Activated CD8-positive, alpha-beta T cell treated with anti-CD3 and anti-CD28 coated beads for 36 hours (primary cell): ENCODE results near the gene NUP210. TPM values are rescaled to one million over a fixed set of nuclear protein-coding genes. Genes with fewer than 3 reads are reported as not detected.

Experiments
- ATAC-seq: fragments of 200-7000 bp; cut with Tn5 transposase; one replicate; pipeline ENCODE4 v1.10.0; 2021; ENCODE audit warnings: mild to moderate bottlenecking, moderate library complexity
- CTCF ChIA-PET: fragments of 350-600 bp; sonication (Branson Sonifier 250); formaldehyde crosslinking; loops from one replicate; lab custom pipeline; 2021; ENCODE audit warnings: antibody characterized with exemption; lab: Charles Lee
- POLR2A ChIA-PET: fragments of 350-600 bp; sonication (Branson Sonifier 250); formaldehyde crosslinking; loops from one replicate; lab custom pipeline; 2021; ENCODE audit warnings: antibody characterized with exemption; lab: Charles Lee
- DNase-seq: peaks from one replicate; pipeline ENCODE4 v3.0.0-alpha.2; 2020
- H3K27ac Mint-ChIP-seq: one replicate; pipeline ENCODE4 v1.8.0; 2021; ENCODE audit warnings: mild to moderate bottlenecking, mixed read lengths
- H3K27me3 Mint-ChIP-seq: one replicate; pipeline ENCODE4 v1.8.0; 2021; ENCODE audit warnings: mixed read lengths
- H3K36me3 Mint-ChIP-seq: one replicate; pipeline ENCODE4 v1.8.0; 2021; ENCODE audit warnings: low read depth, mixed read lengths
- H3K4me1 Mint-ChIP-seq: one replicate; pipeline ENCODE4 v1.8.0; 2021; ENCODE audit warnings: low read depth, mixed read lengths
- H3K4me3 Mint-ChIP-seq: one replicate; pipeline ENCODE4 v1.8.0; 2021; ENCODE audit warnings: mild to moderate bottlenecking, moderate library complexity, mixed read lengths
- H3K9me3 Mint-ChIP-seq: one replicate; pipeline ENCODE4 v1.8.0; 2021; ENCODE audit warnings: mixed read lengths
- intact Hi-C: fragments of 100-400 bp; cut with micrococcal nuclease; formaldehyde crosslinking; loops from one replicate; pipeline ENCODE4 v1.10.0; 2022
- total RNA-seq, 2 experiments: library from RNA; stranded (reverse); gene quantifications; one replicate each; pipeline ENCODE4 v1.2.3, GENCODE V29; 2021
- TF ChIP-seq, protein P1 (sequence below): fragments of 200-600 bp; IDR thresholded peaks from one replicate; pipeline ENCODE4 v1.8.0; 2022; ENCODE audit warnings: antibody characterized with exemption, mild to moderate bottlenecking

Gene NUP210
- total RNA-seq, 2 experiments from 2014 or later = 142 to 143 TPM

DNA sequence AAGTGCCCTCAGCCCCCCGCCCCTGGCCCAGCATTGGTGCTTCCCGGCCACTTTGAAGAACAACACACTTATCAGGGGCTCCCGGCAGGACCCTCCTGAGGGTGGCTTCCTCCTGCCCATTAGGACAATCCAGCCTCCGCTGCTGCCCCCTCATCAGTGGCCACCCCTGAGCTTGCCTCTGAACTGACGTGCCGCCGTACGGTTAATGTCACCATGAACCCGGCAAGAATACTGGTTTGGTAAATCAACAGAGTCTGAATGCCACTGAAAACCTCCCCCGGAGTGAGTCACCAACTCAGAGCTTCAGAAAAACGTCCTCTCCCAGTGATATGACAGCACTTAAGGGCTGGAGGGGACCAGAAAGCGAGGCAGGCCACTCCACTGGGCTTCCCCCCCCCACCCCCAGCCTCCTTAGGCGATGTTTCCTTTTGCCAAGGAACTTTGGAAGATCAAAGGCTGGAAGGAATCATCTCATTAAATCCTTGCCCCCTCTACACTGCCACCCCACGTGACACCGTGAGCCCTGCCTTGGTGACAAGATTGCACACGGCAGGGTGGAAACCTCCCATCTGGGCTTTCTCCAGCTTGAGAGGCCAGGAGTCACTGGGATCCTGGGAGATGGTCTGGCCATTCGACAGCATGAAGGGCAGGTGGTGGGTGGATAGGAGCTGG, 142.1 kb downstream of the NUP210 start:
- H3K4me1 Mint-ChIP-seq = peaks cover 3% of the 10 kb centered on the region
- intact Hi-C loops = no loop called here
- peaks cover 14% of the 10 kb centered on the region for H3K27me3 Mint-ChIP-seq
- ATAC-seq = peak; percentile 66
- ChIA-PET POLR2A (no interaction called here), CTCF (interaction anchor here (0.9 kb wide), 1 partner anchor 186 kb away, joined by 5 read pairs; no protein-coding TSS in a partner anchor)
- TF ChIP-seq, protein P1, sequence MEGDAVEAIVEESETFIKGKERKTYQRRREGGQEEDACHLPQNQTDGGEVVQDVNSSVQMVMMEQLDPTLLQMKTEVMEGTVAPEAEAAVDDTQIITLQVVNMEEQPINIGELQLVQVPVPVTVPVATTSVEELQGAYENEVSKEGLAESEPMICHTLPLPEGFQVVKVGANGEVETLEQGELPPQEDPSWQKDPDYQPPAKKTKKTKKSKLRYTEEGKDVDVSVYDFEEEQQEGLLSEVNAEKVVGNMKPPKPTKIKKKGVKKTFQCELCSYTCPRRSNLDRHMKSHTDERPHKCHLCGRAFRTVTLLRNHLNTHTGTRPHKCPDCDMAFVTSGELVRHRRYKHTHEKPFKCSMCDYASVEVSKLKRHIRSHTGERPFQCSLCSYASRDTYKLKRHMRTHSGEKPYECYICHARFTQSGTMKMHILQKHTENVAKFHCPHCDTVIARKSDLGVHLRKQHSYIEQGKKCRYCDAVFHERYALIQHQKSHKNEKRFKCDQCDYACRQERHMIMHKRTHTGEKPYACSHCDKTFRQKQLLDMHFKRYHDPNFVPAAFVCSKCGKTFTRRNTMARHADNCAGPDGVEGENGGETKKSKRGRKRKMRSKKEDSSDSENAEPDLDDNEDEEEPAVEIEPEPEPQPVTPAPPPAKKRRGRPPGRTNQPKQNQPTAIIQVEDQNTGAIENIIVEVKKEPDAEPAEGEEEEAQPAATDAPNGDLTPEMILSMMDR = no peak
- H3K27ac Mint-ChIP-seq = no peak overlapping the region
- H3K9me3 Mint-ChIP-seq = no peaks in the 10 kb centered on the region
- DNase-seq = peak; percentile 44
- no peak overlapping the region for H3K4me3 Mint-ChIP-seq
- no peaks in the 10 kb centered on the region for H3K36me3 Mint-ChIP-seq

DNA sequence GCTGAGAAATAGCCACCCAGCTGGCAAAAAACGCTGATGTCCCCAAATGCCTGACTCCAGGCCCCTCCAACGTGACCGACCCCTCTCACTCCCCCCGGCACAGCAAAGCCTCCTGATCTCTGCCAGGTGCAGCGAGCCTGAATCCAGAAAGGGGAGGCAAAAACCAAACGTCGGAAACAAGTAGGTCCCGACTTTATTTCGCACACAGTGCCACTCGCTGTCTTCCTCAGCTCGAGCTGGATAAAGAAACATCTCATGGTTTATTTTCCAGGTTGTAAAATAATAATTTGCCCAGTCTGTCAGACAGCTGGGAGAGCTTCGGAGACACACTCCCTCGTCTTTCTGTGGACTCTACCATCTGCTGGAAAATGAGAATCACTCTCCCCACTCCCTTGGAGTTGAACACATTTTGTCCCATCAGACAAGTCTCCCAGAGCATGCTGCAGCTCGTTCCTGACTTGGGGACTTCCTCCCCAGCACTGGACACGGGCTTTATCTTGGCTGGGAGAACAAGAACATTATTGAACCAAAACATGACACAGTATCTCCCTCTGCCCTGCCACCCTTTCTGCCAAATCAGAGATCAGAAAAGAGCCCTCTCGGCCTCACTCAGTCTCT, 142.8 kb downstream of the NUP210 start:
- TF ChIP-seq, protein P1 = no peak
- POLR2A ChIA-PET = no interaction called here
- ATAC-seq (no peak), DNase-seq (no peak)
- no peaks in the 10 kb centered on the region for H3K9me3 Mint-ChIP-seq
- no peaks in the 10 kb centered on the region for H3K36me3 Mint-ChIP-seq
- intact Hi-C loops = no loop called here
- CTCF ChIA-PET = interaction anchor here (0.9 kb wide), 1 partner anchor 185 kb away, joined by 5 read pairs; no protein-coding TSS in a partner anchor
- H3K4me3 Mint-ChIP-seq = no peak overlapping the region
- H3K27ac Mint-ChIP-seq = no peak overlapping the region
- peaks cover 3% of the 10 kb centered on the region for H3K4me1 Mint-ChIP-seq
- peaks cover 14% of the 10 kb centered on the region for H3K27me3 Mint-ChIP-seq

GRCh38 chr3:13276438-13277195, 143.5 kb downstream of the NUP210 start:
- TF ChIP-seq, protein P1 = no peak
- Mint-ChIP-seq H3K9me3 (no peaks in the 10 kb centered on the region), H3K27me3 (peaks cover 10% of the 10 kb centered on the region), H3K36me3 (no peaks in the 10 kb centered on the region), H3K27ac (no peak overlapping the region), H3K4me3 (no peak overlapping the region), H3K4me1 (peaks cover 2% of the 10 kb centered on the region)
- ChIA-PET POLR2A (no interaction called here), CTCF (no interaction called here)
- ATAC-seq (no peak), DNase-seq (no peak)
- intact Hi-C loops = no loop called here

DNA sequence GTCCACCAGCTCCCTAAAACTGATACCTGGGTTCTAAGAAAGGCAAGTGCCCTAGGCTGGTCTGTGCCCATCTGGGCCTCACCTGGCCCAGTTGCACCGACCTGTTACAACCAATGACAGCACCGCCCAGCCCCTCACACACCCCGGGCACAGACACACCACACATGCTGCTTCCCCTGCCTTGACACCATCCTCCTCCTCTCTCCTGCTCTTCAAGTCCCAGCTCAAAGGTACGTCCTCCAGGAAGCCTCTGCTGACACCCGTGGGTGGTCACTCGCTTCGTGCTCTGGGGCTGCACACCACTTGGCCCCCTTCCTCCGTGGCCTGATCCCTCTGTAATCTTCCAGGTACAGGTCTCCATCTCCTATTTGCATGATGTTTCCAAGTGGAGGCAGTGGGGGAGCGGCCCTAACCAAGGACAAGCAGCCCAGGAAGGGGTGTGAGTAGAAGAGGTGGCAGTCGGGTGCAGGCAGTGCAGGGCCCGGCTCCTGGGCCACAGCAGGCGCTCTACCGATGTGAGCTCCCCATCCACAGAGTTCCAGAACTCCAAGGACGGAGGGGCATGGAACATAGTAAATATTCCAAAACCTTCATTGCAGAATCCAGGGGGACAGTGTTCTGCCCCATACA, 144.6 kb downstream of the NUP210 start:
- Mint-ChIP-seq H3K4me3 (no peak overlapping the region), H3K4me1 (no peaks in the 10 kb centered on the region), H3K9me3 (no peaks in the 10 kb centered on the region), H3K27me3 (peaks cover 4% of the 10 kb centered on the region), H3K27ac (no peak overlapping the region), H3K36me3 (no peaks in the 10 kb centered on the region)
- no peak for ATAC-seq
- TF ChIP-seq, protein P1 = no peak
- POLR2A ChIA-PET = no interaction called here
- CTCF ChIA-PET = interaction anchor here (0.9 to 1.6 kb wide), 2 partner anchors 8 to 372 kb away, joined by 3 to 4 read pairs; no protein-coding TSS in a partner anchor
- no peak for DNase-seq
- intact Hi-C loops = no loop called here
